MM.1S (cell line): ENCODE measurements around the gene CEP164.
"Not testable (repeated sequence)": the region's sequence is repeated elsewhere in the genome, so short reads cannot be mapped to it uniquely, and the experiment has no call there.

Experiments
- DNase-seq: peaks from one replicate; pipeline ENCODE4 v3.0.0-alpha.2; 2015
- H2AFZ ChIP-seq: fragments of 300-600 bp; sonication (generic); 2 replicates; pipeline ENCODE4 v1.6.0; 2016; ENCODE audit warnings: antibody characterized with exemption, low read length
- H3F3A ChIP-seq: fragments of 300-600 bp; sonication (generic); 2 replicates; pipeline ENCODE4 v1.6.1; 2016; ENCODE audit warnings: mild to moderate bottlenecking, antibody characterized with exemption, low read length, moderate library complexity, mixed read lengths; ENCODE audit not compliant: insufficient read depth
- H3K27ac ChIP-seq: fragments of 300-600 bp; sonication (generic); 2 replicates; pipeline ENCODE4 v1.5.1; 2016; ENCODE audit warnings: mild to moderate bottlenecking, low read length
- H3K27me3 ChIP-seq: fragments of 300-600 bp; sonication (generic); replicated peaks from 2 replicates; pipeline ENCODE4 v1.6.0; 2016; ENCODE audit warnings: low read length; ENCODE audit not compliant: insufficient read depth
- H3K36me3 ChIP-seq: fragments of 300-600 bp; sonication (generic); replicated peaks from 2 replicates; pipeline ENCODE4 v1.6.1; 2016; ENCODE audit warnings: mild to moderate bottlenecking, low read length, mixed read lengths; ENCODE audit not compliant: insufficient read depth
- H3K4me1 ChIP-seq: fragments of 300-600 bp; sonication (generic); 2 replicates; pipeline ENCODE4 v1.6.1; 2016; ENCODE audit warnings: low read length, mixed read lengths
- H3K4me2 ChIP-seq: fragments of 300-600 bp; sonication (generic); 2 replicates; pipeline ENCODE4 v1.6.0; 2016; ENCODE audit warnings: low read depth, low read length
- H3K4me3 ChIP-seq: fragments of 300-600 bp; sonication (generic); 2 replicates; pipeline ENCODE4 v1.5.1; 2016; ENCODE audit warnings: low read length, mixed read lengths
- H3K79me2 ChIP-seq: fragments of 300-600 bp; sonication (generic); 2 replicates; pipeline ENCODE4 v1.6.1; 2016; ENCODE audit warnings: mixed run types, low read length, mixed read lengths
- H3K9ac ChIP-seq: fragments of 300-600 bp; sonication (generic); 2 replicates; pipeline ENCODE4 v1.6.1; 2016; ENCODE audit warnings: low read length, mixed read lengths
- H3K9me2 ChIP-seq: fragments of 300-600 bp; sonication (generic); replicated peaks from 2 replicates; pipeline ENCODE4 v1.6.1; 2016; ENCODE audit warnings: mild to moderate bottlenecking, low read length, mixed read lengths; ENCODE audit not compliant: insufficient read depth
- H3K9me3 ChIP-seq: fragments of 300-600 bp; sonication (generic); replicated peaks from 2 replicates; pipeline ENCODE4 v1.6.1; 2016; ENCODE audit warnings: mild to moderate bottlenecking, low read length, mixed read lengths; ENCODE audit not compliant: insufficient read depth
- H4K20me1 ChIP-seq: fragments of 300-600 bp; sonication (generic); 2 replicates; pipeline ENCODE4 v1.6.1; 2016; ENCODE audit warnings: mild to moderate bottlenecking, low read length, moderate library complexity, mixed read lengths; ENCODE audit not compliant: insufficient read depth
- EZH2 ChIP-seq: fragments of 300-600 bp; sonication (generic); optimal IDR thresholded peaks from 2 replicates; pipeline ENCODE3; 2017; ENCODE audit warnings: low read depth, mild to moderate bottlenecking, antibody characterized with exemption, low read length, mixed read lengths
- EZH2phosphoT487 ChIP-seq: fragments of 300-600 bp; sonication (generic); IDR thresholded peaks from 2 replicates; pipeline ENCODE4 v1.6.1; 2018; ENCODE audit warnings: antibody characterized with exemption, low read length
- TF ChIP-seq, protein P1 (sequence below): fragments of 300-600 bp; sonication (generic); IDR thresholded peaks from 2 replicates; pipeline ENCODE4 v1.5.1; 2016; ENCODE audit warnings: antibody characterized with exemption, low read length, mixed read lengths

CEP164 gene

DNA sequence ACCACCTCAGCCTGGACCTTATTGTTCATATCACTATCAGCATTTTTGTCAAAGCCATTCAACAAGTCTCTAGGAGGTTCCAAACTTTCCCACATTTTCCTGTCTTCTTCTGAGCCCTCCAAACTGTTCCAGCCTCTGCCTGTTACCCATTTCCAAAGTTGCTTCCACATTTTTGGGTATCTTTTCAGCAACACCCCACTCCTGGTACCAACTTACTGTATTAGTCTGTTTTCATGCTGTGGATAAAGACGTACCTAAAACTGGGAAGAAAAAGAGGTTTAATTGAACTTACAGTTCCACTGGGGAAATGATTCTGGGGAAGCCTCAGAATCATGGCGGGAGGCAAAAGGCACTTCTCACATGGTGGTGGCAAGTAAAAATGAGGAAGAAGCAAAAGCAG lies 78.2 kb downstream of the CEP164 start:
- H3K4me3 ChIP-seq, H3K9me2 ChIP-seq, H3K79me2 ChIP-seq, H3K27ac ChIP-seq, H3K4me1 ChIP-seq, H3K9ac ChIP-seq, H3K9me3 ChIP-seq, H2AFZ ChIP-seq, H3K36me3 ChIP-seq, H3F3A ChIP-seq, H4K20me1 ChIP-seq, DNase-seq, H3K27me3 ChIP-seq, H3K4me2 ChIP-seq: not testable (repeated sequence)

- Histone ChIP-seq H3K4me3 (no peak overlapping the region), H3K4me1 (no peaks in the 10 kb centered on the region), H2AFZ (no peak overlapping the region), H3K27ac (no peak overlapping the region), H3K9me3 (no peaks in the 10 kb centered on the region), H3K9ac (no peak overlapping the region), H3K4me2 (no peak overlapping the region), H3K79me2 (no peaks in the 10 kb centered on the region), H3F3A (no peaks in the 10 kb centered on the region), H3K27me3 (no peaks in the 10 kb centered on the region), H3K9me2 (no peaks in the 10 kb centered on the region), H3K36me3 (no peaks in the 10 kb centered on the region), H4K20me1 (no peaks in the 10 kb centered on the region)
- DNase-seq, result no peak
- TF ChIP-seq EZH2, result no peak
- no peak for TF ChIP-seq EZH2phosphoT487
- TF ChIP-seq, protein P1, sequence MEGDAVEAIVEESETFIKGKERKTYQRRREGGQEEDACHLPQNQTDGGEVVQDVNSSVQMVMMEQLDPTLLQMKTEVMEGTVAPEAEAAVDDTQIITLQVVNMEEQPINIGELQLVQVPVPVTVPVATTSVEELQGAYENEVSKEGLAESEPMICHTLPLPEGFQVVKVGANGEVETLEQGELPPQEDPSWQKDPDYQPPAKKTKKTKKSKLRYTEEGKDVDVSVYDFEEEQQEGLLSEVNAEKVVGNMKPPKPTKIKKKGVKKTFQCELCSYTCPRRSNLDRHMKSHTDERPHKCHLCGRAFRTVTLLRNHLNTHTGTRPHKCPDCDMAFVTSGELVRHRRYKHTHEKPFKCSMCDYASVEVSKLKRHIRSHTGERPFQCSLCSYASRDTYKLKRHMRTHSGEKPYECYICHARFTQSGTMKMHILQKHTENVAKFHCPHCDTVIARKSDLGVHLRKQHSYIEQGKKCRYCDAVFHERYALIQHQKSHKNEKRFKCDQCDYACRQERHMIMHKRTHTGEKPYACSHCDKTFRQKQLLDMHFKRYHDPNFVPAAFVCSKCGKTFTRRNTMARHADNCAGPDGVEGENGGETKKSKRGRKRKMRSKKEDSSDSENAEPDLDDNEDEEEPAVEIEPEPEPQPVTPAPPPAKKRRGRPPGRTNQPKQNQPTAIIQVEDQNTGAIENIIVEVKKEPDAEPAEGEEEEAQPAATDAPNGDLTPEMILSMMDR, result no peak
Observed at GRCh38 chr11:117407016-117407415, 79.4 kb downstream of the CEP164 start.

DNA sequence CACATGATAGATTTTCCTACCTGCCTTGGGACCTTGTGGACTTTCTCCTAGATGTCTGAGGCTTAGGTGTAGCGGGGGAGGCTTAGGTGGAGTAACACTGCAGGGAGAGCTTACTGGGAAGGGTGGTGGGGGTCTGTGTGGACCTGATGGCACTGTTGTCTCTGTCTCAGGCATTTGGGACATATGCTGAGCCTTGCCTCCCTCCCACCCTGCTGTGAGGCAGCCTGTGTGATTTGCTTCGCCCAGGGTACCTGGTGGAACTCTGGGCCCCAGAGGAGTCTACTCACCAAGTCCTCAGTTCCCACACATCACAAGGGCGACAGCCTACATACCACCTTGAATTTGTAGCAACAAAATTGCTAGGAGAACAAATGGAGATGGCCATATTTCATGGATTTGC lies 80.7 kb downstream of the CEP164 start:
- Histone ChIP-seq H3K4me2 (no peak overlapping the region), H3K79me2 (no peaks in the 10 kb centered on the region), H3K9ac (no peak overlapping the region), H3K9me3 (no peaks in the 10 kb centered on the region), H3K9me2 (no peaks in the 10 kb centered on the region), H4K20me1 (no peaks in the 10 kb centered on the region), H3F3A (no peaks in the 10 kb centered on the region), H2AFZ (no peak overlapping the region), H3K27me3 (no peaks in the 10 kb centered on the region), H3K36me3 (no peaks in the 10 kb centered on the region), H3K4me1 (no peaks in the 10 kb centered on the region), H3K27ac (no peak overlapping the region), H3K4me3 (no peak overlapping the region)
- TF ChIP-seq EZH2 (no peak), EZH2phosphoT487 (no peak)
- TF ChIP-seq, protein P1, result no peak
- no peak for DNase-seq

- H3K4me1 ChIP-seq, result no peaks in the 10 kb centered on the region
- H3F3A ChIP-seq, result no peaks in the 10 kb centered on the region
- H3K9me3 ChIP-seq, result no peaks in the 10 kb centered on the region
- H3K9ac ChIP-seq, result no peak overlapping the region
- no peaks in the 10 kb centered on the region for H3K36me3 ChIP-seq
- no peak overlapping the region for H3K4me3 ChIP-seq
- no peak overlapping the region for H3K4me2 ChIP-seq
- DNase-seq, result no peak
- no peaks in the 10 kb centered on the region for H3K79me2 ChIP-seq
- H4K20me1 ChIP-seq, result no peaks in the 10 kb centered on the region
- H3K27ac ChIP-seq, result no peak overlapping the region
- no peaks in the 10 kb centered on the region for H3K9me2 ChIP-seq
- no peak overlapping the region for H2AFZ ChIP-seq
- H3K27me3 ChIP-seq, result no peaks in the 10 kb centered on the region
- TF ChIP-seq EZH2phosphoT487, result no peak
- TF ChIP-seq, protein P1, result no peak
- TF ChIP-seq EZH2, result no peak
Observed at GRCh38 chr11:117409511-117409910, 81.9 kb downstream of the CEP164 start.
